Activated B cell treated with CpG ODN at 0.5 μM for 24 hours (primary cell): ENCODE measurements around the gene TIMP3. TPM values are rescaled to one million over a fixed set of nuclear protein-coding genes. Genes with fewer than 3 reads are reported as not detected.

ENCODE experiments used
- ATAC-seq: fragments of 200-7000 bp; cut with Tn5 transposase; one replicate; pipeline ENCODE4 v1.10.0; 2021; ENCODE audit warnings: low read depth, mild to moderate bottlenecking, moderate library complexity
- CTCF ChIA-PET: fragments of 350-600 bp; sonication (Branson Sonifier 250); formaldehyde crosslinking; loops from one replicate; lab custom pipeline; 2021; ENCODE audit warnings: antibody characterized with exemption; lab: Charles Lee
- POLR2A ChIA-PET: fragments of 350-600 bp; sonication (Branson Sonifier 250); formaldehyde crosslinking; loops from one replicate; lab custom pipeline; 2021; ENCODE audit warnings: antibody characterized with exemption; lab: Charles Lee
- DNase-seq: peaks from one replicate; pipeline ENCODE4 v3.0.0; 2022
- H3K27ac Mint-ChIP-seq: one replicate; pipeline ENCODE4 v1.8.0; 2020; ENCODE audit warnings: mixed read lengths
- H3K27me3 Mint-ChIP-seq: one replicate; pipeline ENCODE4 v1.8.0; 2021; ENCODE audit warnings: mixed read lengths
- H3K36me3 Mint-ChIP-seq: one replicate; pipeline ENCODE4 v1.8.0; 2021; ENCODE audit warnings: low read depth, mixed read lengths
- H3K4me1 Mint-ChIP-seq: one replicate; pipeline ENCODE4 v1.8.0; 2021; ENCODE audit warnings: mixed read lengths
- H3K4me3 Mint-ChIP-seq: one replicate; pipeline ENCODE4 v1.8.0; 2020; ENCODE audit warnings: mild to moderate bottlenecking, mixed read lengths
- H3K9me3 Mint-ChIP-seq: one replicate; pipeline ENCODE4 v1.8.0; 2020; ENCODE audit warnings: mixed read lengths
- intact Hi-C: fragments of 100-400 bp; cut with micrococcal nuclease; formaldehyde crosslinking; loops from one replicate; pipeline ENCODE4 v1.15.1; 2024
- total RNA-seq: library from RNA; stranded (reverse); gene quantifications from 2 replicates; pipeline ENCODE4 v1.2.3, GENCODE V29; 2022
- TF ChIP-seq, protein P1 (sequence below): fragments of 200-600 bp; IDR thresholded peaks from one replicate; pipeline ENCODE4 v1.8.0; 2022; ENCODE audit warnings: antibody characterized with exemption, mild to moderate bottlenecking

Gene TIMP3
- total RNA-seq, 1 donor from 2014 or later: not detected

DNA sequence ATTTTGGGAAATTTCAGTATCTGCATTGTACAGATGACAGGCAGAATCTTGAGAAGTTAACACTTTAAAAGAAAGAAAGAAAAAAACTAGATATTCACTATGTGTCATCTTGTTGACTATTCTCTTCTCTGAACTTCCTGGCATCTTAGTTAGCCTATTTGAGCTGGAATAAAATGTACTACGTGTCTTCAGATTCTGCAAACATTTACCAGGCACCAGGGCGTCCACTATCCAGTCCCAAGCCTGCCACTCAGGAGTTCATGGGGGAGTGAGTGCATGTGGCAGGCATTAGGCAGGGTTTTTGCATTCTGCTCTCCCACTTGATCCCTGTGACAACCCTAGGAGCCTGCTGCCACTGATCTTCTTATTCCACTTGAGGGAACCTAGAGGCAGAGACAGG is 25.0 kb downstream of the TIMP3 start:
- POLR2A ChIA-PET: no interaction called here
- Mint-ChIP-seq H3K4me1 (no peaks in the 10 kb centered on the region), H3K36me3 (no peaks in the 10 kb centered on the region), H3K27me3 (no peaks in the 10 kb centered on the region), H3K27ac (no peak overlapping the region), H3K4me3 (no peak overlapping the region), H3K9me3 (no peaks in the 10 kb centered on the region)
- CTCF ChIA-PET: no interaction called here
- intact Hi-C loops: no loop called here
- TF ChIP-seq, protein P1, sequence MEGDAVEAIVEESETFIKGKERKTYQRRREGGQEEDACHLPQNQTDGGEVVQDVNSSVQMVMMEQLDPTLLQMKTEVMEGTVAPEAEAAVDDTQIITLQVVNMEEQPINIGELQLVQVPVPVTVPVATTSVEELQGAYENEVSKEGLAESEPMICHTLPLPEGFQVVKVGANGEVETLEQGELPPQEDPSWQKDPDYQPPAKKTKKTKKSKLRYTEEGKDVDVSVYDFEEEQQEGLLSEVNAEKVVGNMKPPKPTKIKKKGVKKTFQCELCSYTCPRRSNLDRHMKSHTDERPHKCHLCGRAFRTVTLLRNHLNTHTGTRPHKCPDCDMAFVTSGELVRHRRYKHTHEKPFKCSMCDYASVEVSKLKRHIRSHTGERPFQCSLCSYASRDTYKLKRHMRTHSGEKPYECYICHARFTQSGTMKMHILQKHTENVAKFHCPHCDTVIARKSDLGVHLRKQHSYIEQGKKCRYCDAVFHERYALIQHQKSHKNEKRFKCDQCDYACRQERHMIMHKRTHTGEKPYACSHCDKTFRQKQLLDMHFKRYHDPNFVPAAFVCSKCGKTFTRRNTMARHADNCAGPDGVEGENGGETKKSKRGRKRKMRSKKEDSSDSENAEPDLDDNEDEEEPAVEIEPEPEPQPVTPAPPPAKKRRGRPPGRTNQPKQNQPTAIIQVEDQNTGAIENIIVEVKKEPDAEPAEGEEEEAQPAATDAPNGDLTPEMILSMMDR: no peak
- ATAC-seq (no peak), DNase-seq (no peak)

DNA sequence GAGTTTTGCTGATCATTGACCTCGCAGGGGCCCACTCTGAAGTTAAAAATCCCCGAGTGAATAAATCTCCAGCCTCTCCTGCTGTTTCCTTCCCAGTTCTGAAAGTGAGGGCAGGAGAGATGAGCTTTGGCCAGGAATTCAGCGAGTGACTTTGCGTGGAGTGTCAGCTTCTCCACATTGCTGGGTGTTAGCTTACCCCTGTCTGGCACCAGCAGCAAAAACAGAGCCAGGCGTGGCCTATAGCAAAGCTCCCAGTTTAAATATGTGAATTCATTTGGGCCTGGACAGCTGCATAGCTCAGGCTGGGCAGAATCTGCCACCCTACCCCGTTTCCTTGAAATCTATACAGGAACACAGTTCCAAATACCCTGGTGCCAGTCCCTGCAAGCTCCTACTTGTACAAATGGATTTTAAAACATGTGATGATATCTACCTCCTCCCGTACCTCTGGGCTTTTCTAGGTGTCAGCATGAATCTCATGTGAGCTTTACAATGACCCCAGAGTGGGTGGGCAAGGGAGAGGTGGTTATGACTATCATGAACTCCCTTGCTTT is 25.6 kb downstream of the TIMP3 start:
- no peaks in the 10 kb centered on the region for H3K9me3 Mint-ChIP-seq
- DNase-seq: no peak
- ChIA-PET POLR2A (no interaction called here), CTCF (no interaction called here)
- H3K27me3 Mint-ChIP-seq: no peaks in the 10 kb centered on the region
- peaks cover 2% of the 10 kb centered on the region for H3K4me1 Mint-ChIP-seq
- no peak overlapping the region for H3K27ac Mint-ChIP-seq
- TF ChIP-seq, protein P1: no peak
- ATAC-seq: no peak
- intact Hi-C loops: no loop called here
- no peaks in the 10 kb centered on the region for H3K36me3 Mint-ChIP-seq
- no peak overlapping the region for H3K4me3 Mint-ChIP-seq

DNA sequence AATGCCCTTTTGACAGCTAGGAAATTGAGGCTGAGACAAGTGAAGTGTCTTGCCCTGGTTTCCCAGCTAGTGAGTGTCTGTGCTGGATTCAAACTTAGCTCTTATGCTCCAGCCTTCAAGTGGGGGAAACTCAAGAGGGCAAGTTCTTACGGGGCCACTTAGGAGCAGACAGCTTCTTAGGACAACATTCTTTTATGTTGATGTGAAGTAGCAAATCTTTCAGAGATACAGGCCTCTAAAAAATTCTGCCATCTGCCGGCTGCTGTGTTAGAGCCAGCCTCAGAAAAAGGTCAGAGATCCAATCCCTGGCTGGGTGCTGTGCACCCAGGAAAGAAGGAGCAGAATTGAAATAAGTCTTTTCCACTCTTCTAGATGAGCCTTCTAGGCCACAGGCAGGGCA is 26.6 kb downstream of the TIMP3 start:
- H3K4me3 Mint-ChIP-seq: no peak overlapping the region
- H3K4me1 Mint-ChIP-seq: peaks cover 3% of the 10 kb centered on the region
- H3K27ac Mint-ChIP-seq: no peak overlapping the region
- no peak for DNase-seq
- ATAC-seq: no peak
- CTCF ChIA-PET: no interaction called here
- no peaks in the 10 kb centered on the region for H3K27me3 Mint-ChIP-seq
- H3K9me3 Mint-ChIP-seq: no peaks in the 10 kb centered on the region
- TF ChIP-seq, protein P1: no peak
- intact Hi-C loops: no loop called here
- H3K36me3 Mint-ChIP-seq: no peaks in the 10 kb centered on the region
- POLR2A ChIA-PET: no interaction called here

DNA sequence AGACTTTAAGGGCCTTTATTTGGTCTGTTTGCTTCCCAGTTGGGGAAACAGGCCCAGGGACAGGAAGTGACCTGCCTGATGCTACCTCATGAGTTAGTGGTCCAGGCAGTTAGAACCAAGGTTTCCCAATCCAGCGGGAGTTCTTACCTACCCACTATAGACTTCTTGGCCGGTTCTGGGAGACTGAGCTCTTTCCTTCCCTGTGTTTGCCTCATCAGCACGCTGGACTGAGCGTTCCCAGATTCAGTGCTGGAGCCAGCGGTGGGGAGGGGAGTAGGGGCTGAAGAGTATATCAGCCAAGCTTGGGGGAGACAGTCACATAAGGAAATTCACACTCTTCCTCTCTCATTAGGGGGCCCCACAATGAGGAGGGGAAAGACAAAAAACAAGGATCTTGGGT is 27.1 kb downstream of the TIMP3 start:
- Mint-ChIP-seq H3K9me3 (no peaks in the 10 kb centered on the region), H3K4me1 (peaks cover 3% of the 10 kb centered on the region), H3K27me3 (no peaks in the 10 kb centered on the region), H3K27ac (no peak overlapping the region), H3K4me3 (no peak overlapping the region), H3K36me3 (no peaks in the 10 kb centered on the region)
- TF ChIP-seq, protein P1: no peak
- intact Hi-C loops: no loop called here
- CTCF ChIA-PET: no interaction called here
- ATAC-seq: no peak
- POLR2A ChIA-PET: no interaction called here
- DNase-seq: no peak

DNA sequence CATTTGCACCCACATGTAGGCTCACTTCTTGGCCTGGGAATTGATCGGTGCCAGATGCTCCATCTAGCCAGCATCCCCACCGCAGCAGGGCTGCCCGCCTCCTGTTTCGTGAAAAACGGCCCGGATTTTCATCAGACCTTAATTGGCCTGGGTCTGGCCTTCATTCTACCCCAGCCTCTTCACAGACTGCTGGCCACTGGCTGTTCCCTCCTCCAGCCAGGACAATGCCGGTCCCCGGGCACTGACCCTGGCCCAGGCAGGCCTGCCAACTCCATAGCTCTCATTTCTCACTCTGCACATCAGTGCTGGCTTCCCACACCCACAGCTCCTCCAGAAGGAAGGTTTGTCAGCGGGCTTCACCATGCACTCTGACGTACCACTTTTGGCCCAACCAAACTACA is 27.9 kb downstream of the TIMP3 start:
- ATAC-seq: no peak
- intact Hi-C loops: no loop called here
- Mint-ChIP-seq H3K36me3 (no peaks in the 10 kb centered on the region), H3K9me3 (no peaks in the 10 kb centered on the region), H3K27me3 (no peaks in the 10 kb centered on the region), H3K27ac (no peak overlapping the region), H3K4me1 (peaks cover 3% of the 10 kb centered on the region), H3K4me3 (no peak overlapping the region)
- ChIA-PET CTCF (no interaction called here), POLR2A (no interaction called here)
- no peak for DNase-seq
- TF ChIP-seq, protein P1: no peak
